Measurements from ENCODE around the gene MTRFR.

GRCh38 chr12:123225443-123225842 is 7.8 kb upstream of the MTRFR start:
- no peak for TF ChIP-seq CTCF (IDR thresholded peaks at IDR 0.05; ENCODE audit: low read depth, low read length)
- no peak for TF ChIP-seq EZH2phosphoT487 (IDR thresholded peaks at IDR 0.05; ENCODE audit: low read depth)
